GM23338 (cell line): ENCODE measurements around the gene SPATA31E1. TPM values are rescaled to one million over a fixed set of nuclear protein-coding genes. Genes with fewer than 3 reads are reported as not detected.
"Not testable (repeated sequence)": the region's sequence is repeated elsewhere in the genome, so short reads cannot be mapped to it uniquely, and the experiment has no call there.

Experiments
- ATAC-seq: fragments of 200-7000 bp; cut with Tn5 transposase; 3 replicates; pipeline ENCODE4 v1.9.1; 2020
- DNase-seq: peaks from one replicate; pipeline ENCODE4 v3.0.0-alpha.2; 2015; ENCODE audit warnings: low spot score
- H2AFZ ChIP-seq: fragments of 200-600 bp; sonication (generic); 2 replicates; pipeline ENCODE4 v1.8.0; 2016; ENCODE audit warnings: antibody characterized with exemption, mild to moderate bottlenecking, moderate library complexity
- H3F3A ChIP-seq: fragments of 200-600 bp; sonication (generic); replicated peaks from 2 replicates; pipeline ENCODE4 v1.8.0; 2017; ENCODE audit warnings: antibody characterized with exemption, mixed run types, low read depth
- H3K27ac ChIP-seq: fragments of 200-600 bp; sonication (generic); 2 replicates; pipeline ENCODE4 v1.6.1; 2016; ENCODE audit warnings: low read depth
- H3K27me3 ChIP-seq: fragments of 200-600 bp; sonication (generic); 2 replicates; pipeline ENCODE4 v1.8.0; 2016; ENCODE audit warnings: mild to moderate bottlenecking, mixed run types, moderate library complexity; ENCODE audit not compliant: insufficient read depth
- H3K36me3 ChIP-seq: fragments of 200-600 bp; sonication (generic); 2 replicates; pipeline ENCODE4 v1.8.0; 2016; ENCODE audit warnings: mild to moderate bottlenecking; ENCODE audit not compliant: insufficient read depth
- H3K4me1 ChIP-seq: fragments of 200-600 bp; sonication (generic); 2 replicates; pipeline ENCODE4 v1.8.0; 2016; ENCODE audit warnings: mild to moderate bottlenecking, moderate library complexity; ENCODE audit not compliant: insufficient read depth
- H3K4me2 ChIP-seq: fragments of 200-600 bp; sonication (generic); 2 replicates; pipeline ENCODE4 v1.7.1; 2017; ENCODE audit warnings: mixed run types
- H3K4me3 ChIP-seq: fragments of 200-600 bp; sonication (generic); 2 replicates; pipeline ENCODE4 v1.6.1; 2016; ENCODE audit warnings: mixed run types
- H3K79me2 ChIP-seq: fragments of 200-600 bp; sonication (generic); replicated peaks from 2 replicates; pipeline ENCODE4 v1.8.0; 2017; ENCODE audit warnings: mild to moderate bottlenecking; ENCODE audit not compliant: insufficient read depth
- H3K9me2 ChIP-seq: fragments of 200-600 bp; sonication (generic); 2 replicates; pipeline ENCODE4 v1.8.0; 2017; ENCODE audit not compliant: insufficient read depth
- H4K20me1 ChIP-seq: fragments of 200-600 bp; sonication (generic); replicated peaks from 2 replicates; pipeline ENCODE4 v1.8.0; 2017; ENCODE audit warnings: mild to moderate bottlenecking; ENCODE audit not compliant: insufficient read depth
- H3K27ac Mint-ChIP-seq: 2 replicates; pipeline ENCODE4 v1.8.0; 2020; ENCODE audit warnings: inconsistent platforms, mild to moderate bottlenecking, moderate library complexity, mixed read lengths
- H3K27me3 Mint-ChIP-seq: 3 replicates; pipeline ENCODE4 v1.8.0; 2022; ENCODE audit warnings: low read depth, mild to moderate bottlenecking, moderate library complexity, mixed read lengths, inconsistent platforms; ENCODE audit not compliant: insufficient read depth, poor library complexity
- H3K36me3 Mint-ChIP-seq: 3 replicates; pipeline ENCODE4 v1.8.0; 2021; ENCODE audit warnings: low read depth, mild to moderate bottlenecking, inconsistent platforms, moderate library complexity, mixed read lengths
- H3K4me1 Mint-ChIP-seq: 3 replicates; pipeline ENCODE4 v1.8.0; 2020; ENCODE audit warnings: mild to moderate bottlenecking, inconsistent platforms, mixed read lengths
- H3K4me3 Mint-ChIP-seq: 3 replicates; pipeline ENCODE4 v1.8.0; 2021; ENCODE audit warnings: moderate library complexity, mild to moderate bottlenecking, inconsistent platforms, mixed read lengths
- H3K9me3 Mint-ChIP-seq: 3 replicates; pipeline ENCODE4 v1.8.0; 2020; ENCODE audit warnings: moderate library complexity, mild to moderate bottlenecking, inconsistent platforms, mixed read lengths
- CREB1 ChIP-seq: fragments of 250-450 bp; sonication (Bioruptor Pico); IDR thresholded peaks from 2 replicates; pipeline ENCODE4 v1.5.0; 2020; ENCODE audit warnings: low read depth, mild to moderate bottlenecking, moderate library complexity
- CTCF ChIP-seq, 2 experiments: fragments of 200-600 bp in 1 of 2; sonication (generic) in 1 of 2; conservative IDR thresholded peaks; 2 replicates each; pipeline versions ENCODE4 v1.5.1 to v1.6.1; 2016 to 2017; ENCODE audit warnings: antibody characterized with exemption in 2 of 2, low read depth in 2 of 2, mild to moderate bottlenecking in 2 of 2, moderate library complexity in 1 of 2
- EZH2 ChIP-seq: fragments of 200-600 bp; sonication (generic); IDR thresholded peaks from one replicate; pipeline ENCODE4 v1.8.0; 2017; ENCODE audit warnings: antibody characterized with exemption, mild to moderate bottlenecking, low read depth; ENCODE audit not compliant: unreplicated experiment
- JUNB ChIP-seq: IDR thresholded peaks from one replicate; pipeline ENCODE4 v1.6.1; 2016; ENCODE audit warnings: antibody characterized with exemption; ENCODE audit not compliant: unreplicated experiment
- POLR2AphosphoS5 ChIP-seq: IDR thresholded peaks from 2 replicates; pipeline ENCODE4 v1.6.1; 2016; ENCODE audit warnings: antibody characterized with exemption, low read depth
- STAT1 ChIP-seq: IDR thresholded peaks from one replicate; pipeline ENCODE4 v1.6.1; 2016; ENCODE audit warnings: antibody characterized with exemption; ENCODE audit not compliant: unreplicated experiment
- ZNF114 ChIP-seq: fragments of 250-450 bp; sonication (Bioruptor Pico); IDR thresholded peaks from 2 replicates; pipeline ENCODE4 v1.5.0; 2020; ENCODE audit warnings: mild to moderate bottlenecking, moderate library complexity
- ZNF462 ChIP-seq: fragments of 250-450 bp; sonication (Bioruptor Pico); IDR thresholded peaks from 2 replicates; pipeline ENCODE4 v1.5.0; 2020; ENCODE audit warnings: mild to moderate bottlenecking, moderate library complexity
- polyA plus RNA-seq: library from polyadenylated mRNA; unstranded; fragments of >200 nt; fragmentation: Nextera tagmentation; extraction: Ambion mirVana; gene quantifications from 2 replicates; pipeline ENCODE4 v1.2.1, GENCODE V29; 2016
- total RNA-seq: library from RNA; depleted of rRNA; stranded (reverse); fragments of >200 nt; shearing (Covaris generic); gene quantifications from 2 replicates; pipeline ENCODE4 v1.2.3, GENCODE V29; 2014

Gene SPATA31E1
- total and polyA plus RNA-seq, 2 experiments from 2014 or later: 0.05 TPM; not detected in 1

GRCh38 chr9:87898151-87898550 lies 15.5 kb downstream of the SPATA31E1 start:
- Histone ChIP-seq H3K27me3 (no peaks in the 10 kb centered on the region), H3K79me2 (no peaks in the 10 kb centered on the region), H4K20me1 (no peaks in the 10 kb centered on the region), H3K4me2 (no peak overlapping the region), H3K27ac (no peak overlapping the region), H3K36me3 (no peaks in the 10 kb centered on the region), H3K9me2 (0 out of 2 replicates have a peak, but pooled peaks cover 2% of the 10 kb centered on the region), H3F3A (no peaks in the 10 kb centered on the region), H3K4me3 (no peak overlapping the region), H2AFZ (no peak overlapping the region), H3K4me1 (no peaks in the 10 kb centered on the region)
- DNase-seq: no peak
- Mint-ChIP-seq H3K4me3 (no peak overlapping the region), H3K36me3 (peaks cover 9% of the 10 kb centered on the region; the same call in 2 of the 3 replicates), H3K27ac (no peak overlapping the region), H3K27me3 (no peaks in the 10 kb centered on the region), H3K4me1 (no peaks in the 10 kb centered on the region), H3K9me3 (peaks cover 34% of the 10 kb centered on the region)
- ATAC-seq: no peak
- TF ChIP-seq ZNF114 (no peak), CREB1 (no peak), POLR2AphosphoS5 (no peak), STAT1 (no peak), EZH2 (no peak)

GRCh38 chr9:87902371-87902770 lies 19.7 kb downstream of the SPATA31E1 start:
- H3K4me2 ChIP-seq, H3K36me3 ChIP-seq, H3K79me2 ChIP-seq, H3F3A ChIP-seq, ATAC-seq, H3K4me1 Mint-ChIP-seq, H3K9me2 ChIP-seq, H3K4me1 ChIP-seq, H3K4me3 Mint-ChIP-seq, H4K20me1 ChIP-seq, H3K27me3 Mint-ChIP-seq, H2AFZ ChIP-seq, DNase-seq, H3K27me3 ChIP-seq, H3K27ac Mint-ChIP-seq, H3K27ac ChIP-seq, H3K4me3 ChIP-seq: not testable (repeated sequence)
- Mint-ChIP-seq H3K36me3 (peaks cover 21% of the 10 kb centered on the region; the same call in 2 of the 3 replicates), H3K9me3 (peaks cover 57% of the 10 kb centered on the region)

- Histone ChIP-seq H3K27me3 (no peaks in the 10 kb centered on the region), H3K4me2 (no peak overlapping the region), H3K9me2 (no peaks in the 10 kb centered on the region), H3K4me3 (no peak overlapping the region), H3K79me2 (no peaks in the 10 kb centered on the region), H3K27ac (no peak overlapping the region), H2AFZ (peak overlapping the region; percentile 90), H4K20me1 (no peaks in the 10 kb centered on the region), H3F3A (no peaks in the 10 kb centered on the region), H3K36me3 (no peaks in the 10 kb centered on the region), H3K4me1 (no peaks in the 10 kb centered on the region; the same call in 1 of the 2 replicates)
- Mint-ChIP-seq H3K36me3 (peaks cover 5% of the 10 kb centered on the region; the same call in 2 of the 3 replicates), H3K4me3 (no peak overlapping the region), H3K4me1 (peaks cover 5% of the 10 kb centered on the region; the same call in 1 of the 3 replicates), H3K9me3 (peaks cover 10% of the 10 kb centered on the region), H3K27ac (no peak overlapping the region), H3K27me3 (peaks cover 2% of the 10 kb centered on the region)
- TF ChIP-seq JUNB (no peak), POLR2AphosphoS5 (no peak), CREB1 (no peak), ZNF462 (CRISPR knock-in tag) (no peak), CTCF (conservative IDR thresholded peaks at IDR 0.05; ENCODE audit: low read depth in 2 of 2) (peak; percentile 7 to 49; a peak in 2 of 4 replicates), ZNF114 (no peak)
- ATAC-seq (peak; percentile 68), DNase-seq (peak; percentile 39)
Measured at GRCh38 chr9:87909310-87910041, 26.8 kb downstream of the SPATA31E1 start.
